ENCODE results near the gene KLF17. TPM values are rescaled to one million over a fixed set of nuclear protein-coding genes. Genes with fewer than 3 reads are reported as not detected.

Gene KLF17
- total and polyA plus RNA-seq, 2 experiments from 2014 or later = not detected

GRCh38 chr1:44129616-44130500 lies 11.2 kb downstream of the KLF17 start (continued):
- TF ChIP-seq ZNF462 (CRISPR knock-in tag; IDR thresholded peaks at IDR 0.05) (no peak), CREB1 (CRISPR knock-in tag; IDR thresholded peaks at IDR 0.05; ENCODE audit: low read depth) (no peak), POLR2AphosphoS5 (IDR thresholded peaks at IDR 0.05; ENCODE audit: low read depth) (no peak), NANOG (IDR thresholded peaks at IDR 0.05; ENCODE audit: borderline replicate concordance) (no peak), ZNF331 (CRISPR knock-in tag; IDR thresholded peaks at IDR 0.05; ENCODE audit: low read depth) (no peak), CTCF (conservative IDR thresholded peaks at IDR 0.05; ENCODE audit: low read depth in 2 of 2) (no peak), EZH2phosphoT487 (IDR thresholded peaks at IDR 0.05; ENCODE audit: unreplicated experiment) (no peak), ZNF114 (CRISPR knock-in tag; IDR thresholded peaks at IDR 0.05) (no peak)

All from GM23338 (cell line).